ENCODE data around the gene KATNAL1.
"Not testable (repeated sequence)": the region's sequence is repeated elsewhere in the genome, so short reads cannot be mapped to it uniquely, and the experiment has no call there.

KATNAL1 gene

DNA sequence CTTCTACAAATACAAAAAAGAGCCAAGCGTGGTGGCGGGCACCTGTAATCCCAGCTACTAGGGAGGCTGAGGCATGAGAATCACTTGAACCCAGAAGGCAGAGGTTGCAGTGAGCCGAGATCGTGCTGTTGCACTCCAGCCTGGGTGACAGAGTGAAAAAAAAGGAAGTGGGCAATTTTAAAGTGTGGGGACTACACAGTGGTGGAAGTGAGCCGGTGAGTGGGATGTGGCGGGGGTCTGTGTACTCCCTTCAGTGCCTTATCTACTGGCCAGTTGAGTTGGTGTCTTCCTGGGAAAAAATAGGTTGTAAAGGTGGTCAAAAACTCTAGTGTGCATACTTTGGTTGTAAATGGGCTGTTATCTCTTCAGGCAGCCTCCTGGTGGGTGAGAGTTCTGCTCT lies 133.1 kb downstream of the KATNAL1 start:
- not testable (repeated sequence) for H3K9me3 ChIP-seq (ENCODE audit: insufficient read depth, low read depth, low read length); H3K27ac ChIP-seq (ENCODE audit: low read length); H3K4me3 ChIP-seq (ENCODE audit: low read length); H3K4me1 ChIP-seq (ENCODE audit: insufficient read depth, low read length); H3K9ac ChIP-seq (ENCODE audit: low read depth, low read length); H3K36me3 ChIP-seq (ENCODE audit: insufficient read depth, low read depth, low read length); H3K27me3 ChIP-seq (ENCODE audit: insufficient read depth, low read length)

DNA sequence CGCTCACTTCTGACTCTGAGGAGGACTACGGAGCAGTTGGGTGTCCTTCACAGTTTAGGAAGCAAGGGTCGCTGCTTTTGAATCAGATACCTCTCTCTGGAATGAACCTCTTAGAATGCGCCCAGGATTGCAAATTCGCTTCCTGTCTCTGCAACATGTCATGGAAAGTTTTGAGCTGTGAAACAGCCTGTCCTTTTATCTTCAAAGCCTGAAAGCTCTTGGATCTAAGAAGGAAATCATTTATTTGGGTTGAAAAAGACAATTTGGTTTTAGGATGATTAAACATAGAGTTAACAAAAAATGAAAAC lies 134.1 kb downstream of the KATNAL1 start:
- H3K4me1 ChIP-seq (ENCODE audit: insufficient read depth, low read length), result no peaks in the 10 kb centered on the region
- H3K9me3 ChIP-seq (ENCODE audit: insufficient read depth, low read depth, low read length), result no peaks in the 10 kb centered on the region
- H3K27ac ChIP-seq (ENCODE audit: low read length), result no peak overlapping the region
- no peaks in the 10 kb centered on the region for H3K36me3 ChIP-seq (ENCODE audit: insufficient read depth, low read depth, low read length)
- no peaks in the 10 kb centered on the region for H3K27me3 ChIP-seq (ENCODE audit: insufficient read depth, low read length)
- no peak overlapping the region for H3K4me3 ChIP-seq (ENCODE audit: low read length)
- H3K9ac ChIP-seq (ENCODE audit: low read depth, low read length), result no peak overlapping the region

DNA sequence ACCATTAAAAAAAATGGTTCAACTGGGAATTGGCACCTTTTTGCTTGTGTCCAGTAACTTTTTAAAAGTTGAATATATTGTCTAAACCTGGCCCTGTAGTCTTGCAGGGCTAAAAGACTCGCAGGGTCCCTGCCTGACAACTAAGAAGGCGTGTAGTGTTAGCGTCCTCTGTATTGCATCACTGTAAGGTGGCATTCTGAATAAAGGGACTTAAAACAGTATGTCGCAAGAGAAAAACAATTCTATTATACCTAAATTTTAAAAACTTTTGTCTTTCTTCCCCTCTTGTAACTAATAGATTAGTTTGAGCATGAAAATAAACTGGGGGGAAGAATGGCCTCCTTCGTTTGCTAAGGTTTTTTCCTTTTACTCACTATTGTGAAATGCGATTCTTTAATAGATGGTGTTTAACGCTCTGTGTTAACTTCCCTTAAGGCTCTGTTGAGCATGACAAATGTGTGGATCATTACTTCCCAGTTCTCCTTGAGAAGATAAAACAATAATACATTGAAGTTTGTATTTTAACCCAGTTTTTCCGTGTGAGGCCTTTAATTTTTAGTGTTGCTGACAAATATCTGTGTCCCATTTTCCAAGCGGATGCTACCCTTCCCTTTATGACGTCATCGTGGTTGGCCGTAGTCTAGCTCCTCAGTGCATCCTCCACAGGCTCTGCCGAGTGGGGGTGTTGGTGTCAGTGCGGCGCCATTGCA lies 134.6 kb downstream of the KATNAL1 start:
- H3K27me3 ChIP-seq (ENCODE audit: insufficient read depth, low read length), result no peaks in the 10 kb centered on the region
- H3K36me3 ChIP-seq (ENCODE audit: insufficient read depth, low read depth, low read length), result no peaks in the 10 kb centered on the region
- H3K9me3 ChIP-seq (ENCODE audit: insufficient read depth, low read depth, low read length), result no peaks in the 10 kb centered on the region
- H3K9ac ChIP-seq (ENCODE audit: low read depth, low read length), result no peak overlapping the region
- no peak overlapping the region for H3K27ac ChIP-seq (ENCODE audit: low read length)
- no peak overlapping the region for H3K4me3 ChIP-seq (ENCODE audit: low read length)
- no peaks in the 10 kb centered on the region for H3K4me1 ChIP-seq (ENCODE audit: insufficient read depth, low read length)

DNA sequence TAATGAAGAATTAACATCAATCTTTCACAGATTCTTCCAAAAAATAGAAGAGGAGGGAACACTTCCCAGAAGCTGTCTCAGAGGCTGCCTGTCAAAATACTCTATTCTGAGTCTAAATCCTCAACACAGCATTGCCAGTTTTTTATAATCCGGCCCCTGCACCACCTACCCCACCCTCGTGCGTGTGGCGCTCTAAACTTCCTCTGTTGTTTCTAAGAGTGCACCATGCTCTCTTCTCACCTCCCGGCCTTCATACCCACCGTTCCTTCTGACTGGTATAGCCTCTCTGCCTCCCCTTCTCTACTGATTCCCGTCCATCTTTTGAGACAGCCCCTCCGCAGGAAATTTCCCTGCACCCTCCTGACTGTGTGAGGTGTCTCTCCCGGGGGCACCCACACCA lies 136.8 kb downstream of the KATNAL1 start:
- no peak overlapping the region for H3K4me3 ChIP-seq (ENCODE audit: low read length)
- no peak overlapping the region for H3K27ac ChIP-seq (ENCODE audit: low read length)
- no peaks in the 10 kb centered on the region for H3K36me3 ChIP-seq (ENCODE audit: insufficient read depth, low read depth, low read length)
- H3K9ac ChIP-seq (ENCODE audit: low read depth, low read length), result no peak overlapping the region
- no peaks in the 10 kb centered on the region for H3K9me3 ChIP-seq (ENCODE audit: insufficient read depth, low read depth, low read length)
- no peaks in the 10 kb centered on the region for H3K27me3 ChIP-seq (ENCODE audit: insufficient read depth, low read length)
- H3K4me1 ChIP-seq (ENCODE audit: insufficient read depth, low read length), result peaks cover 2% of the 10 kb centered on the region; the same call in 1 of the 2 replicates

DNA sequence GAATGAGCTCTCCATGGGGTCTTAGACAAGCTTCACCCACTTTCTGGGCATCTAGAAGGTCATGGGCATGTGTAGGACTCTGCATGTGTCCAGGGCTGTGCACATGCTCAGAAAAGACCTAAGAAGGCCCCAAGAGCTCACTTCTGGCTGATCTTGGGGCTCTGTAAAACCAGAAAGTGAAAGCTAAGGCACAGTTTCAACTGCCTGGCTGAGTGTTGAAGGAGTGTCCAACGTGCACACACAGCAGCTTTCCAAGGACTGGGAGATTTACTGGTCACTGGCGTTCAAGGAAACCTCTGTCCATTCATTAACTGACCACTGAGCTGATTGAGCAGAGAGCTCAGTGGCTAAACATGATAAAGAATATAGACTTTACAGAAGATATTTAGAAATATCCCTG lies 137.9 kb downstream of the KATNAL1 start:
- no peak overlapping the region for H3K9ac ChIP-seq (ENCODE audit: low read depth, low read length)
- no peak overlapping the region for H3K4me3 ChIP-seq (ENCODE audit: low read length)
- H3K27me3 ChIP-seq (ENCODE audit: insufficient read depth, low read length), result no peaks in the 10 kb centered on the region
- peaks cover 8% of the 10 kb centered on the region; the same call in 1 of the 2 replicates for H3K4me1 ChIP-seq (ENCODE audit: insufficient read depth, low read length)
- no peaks in the 10 kb centered on the region for H3K36me3 ChIP-seq (ENCODE audit: insufficient read depth, low read depth, low read length)
- H3K9me3 ChIP-seq (ENCODE audit: insufficient read depth, low read depth, low read length), result no peaks in the 10 kb centered on the region
- no peak overlapping the region for H3K27ac ChIP-seq (ENCODE audit: low read length)

DNA sequence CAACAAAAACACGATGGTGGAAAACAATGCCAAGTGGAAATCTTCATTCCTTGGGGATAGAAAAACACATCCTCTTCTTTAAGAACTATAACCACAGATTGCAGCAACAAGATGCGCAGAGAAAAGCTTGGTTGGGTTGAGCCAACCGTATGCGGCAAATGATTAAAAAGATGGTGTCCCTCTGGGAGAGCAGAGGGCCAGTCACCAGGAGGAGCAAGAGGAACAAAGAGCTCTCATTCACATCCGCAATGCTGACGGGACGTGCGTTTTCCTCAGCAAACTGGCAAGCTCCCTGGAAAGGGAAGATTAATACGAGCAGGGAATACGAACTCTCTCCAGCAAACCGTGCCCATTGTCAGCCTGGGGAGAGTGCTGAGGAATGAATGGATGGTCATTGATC lies 141.6 kb downstream of the KATNAL1 start:
- no peak overlapping the region for H3K4me3 ChIP-seq (ENCODE audit: low read length)
- no peak overlapping the region for H3K9ac ChIP-seq (ENCODE audit: low read depth, low read length)
- no peaks in the 10 kb centered on the region; the same call in 1 of the 2 replicates for H3K9me3 ChIP-seq (ENCODE audit: insufficient read depth, low read depth, low read length)
- H3K36me3 ChIP-seq (ENCODE audit: insufficient read depth, low read depth, low read length), result no peaks in the 10 kb centered on the region
- no peak overlapping the region for H3K27ac ChIP-seq (ENCODE audit: low read length)
- no peaks in the 10 kb centered on the region for H3K27me3 ChIP-seq (ENCODE audit: insufficient read depth, low read length)
- H3K4me1 ChIP-seq (ENCODE audit: insufficient read depth, low read length), result peaks cover 8% of the 10 kb centered on the region; the same call in 1 of the 2 replicates

DNA sequence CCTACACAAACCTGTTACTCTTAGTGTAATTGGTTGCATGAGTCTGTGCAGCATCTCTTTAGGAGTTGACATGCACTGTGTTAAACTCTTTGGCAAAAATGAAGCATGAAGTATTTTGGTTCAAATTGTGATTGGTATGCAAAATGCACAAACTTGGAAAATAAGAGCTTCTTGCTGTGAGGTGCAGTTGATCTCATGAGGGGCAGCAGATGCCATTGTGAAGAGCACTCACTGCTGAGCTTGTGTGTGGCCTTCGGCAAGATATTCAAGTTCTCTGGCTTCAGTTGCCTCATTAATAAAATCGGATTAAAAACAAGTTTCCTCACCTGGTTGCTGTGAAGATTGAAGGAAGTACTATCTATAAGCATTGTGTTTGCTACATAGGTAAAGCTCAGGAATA lies 142.3 kb downstream of the KATNAL1 start:
- Histone ChIP-seq H3K36me3 (ENCODE audit: insufficient read depth, low read depth, low read length) (no peaks in the 10 kb centered on the region), H3K9me3 (ENCODE audit: insufficient read depth, low read depth, low read length) (no peaks in the 10 kb centered on the region; the same call in 1 of the 2 replicates), H3K4me3 (ENCODE audit: low read length) (no peak overlapping the region), H3K27ac (ENCODE audit: low read length) (no peak overlapping the region), H3K4me1 (ENCODE audit: insufficient read depth, low read length) (peaks cover 8% of the 10 kb centered on the region; the same call in 1 of the 2 replicates), H3K27me3 (ENCODE audit: insufficient read depth, low read length) (no peaks in the 10 kb centered on the region), H3K9ac (ENCODE audit: low read depth, low read length) (no peak overlapping the region)

DNA sequence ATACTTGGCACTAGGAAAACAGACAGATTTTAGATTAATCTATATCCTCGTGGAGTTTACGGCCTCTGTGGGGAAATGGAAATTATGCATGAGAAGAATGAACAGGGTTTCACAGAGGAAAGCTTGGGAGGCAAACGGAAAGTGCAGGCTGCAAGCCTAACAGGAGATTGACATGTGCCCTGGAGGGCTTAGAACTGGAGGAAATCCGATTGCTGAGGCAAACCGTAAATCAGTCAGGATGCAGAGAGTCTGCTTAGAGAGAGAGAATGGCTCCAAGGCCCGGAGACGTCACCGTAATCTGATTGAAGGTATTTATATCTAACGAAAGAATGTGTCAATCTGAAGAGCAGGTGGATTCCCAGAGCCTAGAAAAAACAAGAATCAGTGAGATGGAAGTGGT lies 143.2 kb downstream of the KATNAL1 start:
- Histone ChIP-seq H3K4me3 (ENCODE audit: low read length) (no peak overlapping the region), H3K36me3 (ENCODE audit: insufficient read depth, low read depth, low read length) (no peaks in the 10 kb centered on the region)

DNA sequence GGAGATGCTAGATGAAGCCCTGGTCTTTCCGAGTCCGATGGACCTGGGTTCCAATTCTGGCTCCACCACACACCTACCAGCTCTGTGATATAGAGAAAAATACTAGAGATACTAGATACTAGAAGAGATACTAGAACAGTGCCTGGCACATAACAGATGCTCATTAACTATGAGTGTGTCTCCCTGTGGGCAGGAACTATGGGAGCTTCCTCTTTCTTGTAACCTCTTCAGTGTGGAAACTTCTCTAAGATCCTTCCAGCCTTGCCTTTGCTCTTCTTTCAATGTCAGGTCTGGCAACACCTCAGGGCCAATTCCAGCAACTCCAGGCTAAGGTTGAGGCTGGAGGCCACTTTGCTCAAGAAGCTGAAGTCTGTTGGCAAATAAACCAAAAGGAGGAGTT lies 143.9 kb downstream of the KATNAL1 start:
- Histone ChIP-seq H3K9ac (ENCODE audit: low read depth, low read length) (no peak overlapping the region), H3K27me3 (ENCODE audit: insufficient read depth, low read length) (no peaks in the 10 kb centered on the region), H3K27ac (ENCODE audit: low read length) (no peak overlapping the region), H3K36me3 (ENCODE audit: insufficient read depth, low read depth, low read length) (no peaks in the 10 kb centered on the region), H3K4me3 (ENCODE audit: low read length) (no peak overlapping the region), H3K9me3 (ENCODE audit: insufficient read depth, low read depth, low read length) (no peaks in the 10 kb centered on the region; the same call in 1 of the 2 replicates), H3K4me1 (ENCODE audit: insufficient read depth, low read length) (peaks cover 8% of the 10 kb centered on the region; the same call in 1 of the 2 replicates)

More for the DNA sequence above, 143.2 kb downstream of the KATNAL1 start:
- Histone ChIP-seq H3K27ac (ENCODE audit: low read length) (no peak overlapping the region), H3K9ac (ENCODE audit: low read depth, low read length) (no peak overlapping the region), H3K27me3 (ENCODE audit: insufficient read depth, low read length) (no peaks in the 10 kb centered on the region), H3K4me1 (ENCODE audit: insufficient read depth, low read length) (peaks cover 8% of the 10 kb centered on the region; the same call in 1 of the 2 replicates), H3K9me3 (ENCODE audit: insufficient read depth, low read depth, low read length) (no peaks in the 10 kb centered on the region; the same call in 1 of the 2 replicates)

DNA sequence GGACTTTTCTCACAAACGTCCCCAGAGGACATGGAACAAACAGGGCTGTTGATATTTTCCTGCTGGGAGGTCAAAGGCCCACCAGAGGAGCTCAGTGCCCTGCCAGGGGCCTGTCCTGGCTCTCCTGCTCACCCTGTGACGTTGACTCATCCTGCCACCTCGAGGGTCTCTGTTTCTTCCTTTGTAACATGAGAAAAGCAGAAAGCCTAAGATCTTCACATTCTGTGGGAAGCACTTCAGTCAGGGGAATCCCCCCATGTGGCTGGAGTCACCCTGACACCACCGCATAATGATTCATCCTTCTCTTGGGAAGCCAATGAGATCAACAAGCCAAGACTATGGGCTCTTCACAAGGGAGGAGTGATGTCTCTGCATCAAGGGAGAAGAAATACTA lies 147.9 kb downstream of the KATNAL1 start:
- Histone ChIP-seq H3K9me3 (ENCODE audit: insufficient read depth, low read depth, low read length) (no peaks in the 10 kb centered on the region; the same call in 1 of the 2 replicates), H3K9ac (ENCODE audit: low read depth, low read length) (no peak overlapping the region), H3K4me3 (ENCODE audit: low read length) (no peak overlapping the region), H3K4me1 (ENCODE audit: insufficient read depth, low read length) (no peaks in the 10 kb centered on the region; the same call in 1 of the 2 replicates), H3K36me3 (ENCODE audit: insufficient read depth, low read depth, low read length) (no peaks in the 10 kb centered on the region), H3K27me3 (ENCODE audit: insufficient read depth, low read length) (no peaks in the 10 kb centered on the region), H3K27ac (ENCODE audit: low read length) (no peak overlapping the region)

DNA sequence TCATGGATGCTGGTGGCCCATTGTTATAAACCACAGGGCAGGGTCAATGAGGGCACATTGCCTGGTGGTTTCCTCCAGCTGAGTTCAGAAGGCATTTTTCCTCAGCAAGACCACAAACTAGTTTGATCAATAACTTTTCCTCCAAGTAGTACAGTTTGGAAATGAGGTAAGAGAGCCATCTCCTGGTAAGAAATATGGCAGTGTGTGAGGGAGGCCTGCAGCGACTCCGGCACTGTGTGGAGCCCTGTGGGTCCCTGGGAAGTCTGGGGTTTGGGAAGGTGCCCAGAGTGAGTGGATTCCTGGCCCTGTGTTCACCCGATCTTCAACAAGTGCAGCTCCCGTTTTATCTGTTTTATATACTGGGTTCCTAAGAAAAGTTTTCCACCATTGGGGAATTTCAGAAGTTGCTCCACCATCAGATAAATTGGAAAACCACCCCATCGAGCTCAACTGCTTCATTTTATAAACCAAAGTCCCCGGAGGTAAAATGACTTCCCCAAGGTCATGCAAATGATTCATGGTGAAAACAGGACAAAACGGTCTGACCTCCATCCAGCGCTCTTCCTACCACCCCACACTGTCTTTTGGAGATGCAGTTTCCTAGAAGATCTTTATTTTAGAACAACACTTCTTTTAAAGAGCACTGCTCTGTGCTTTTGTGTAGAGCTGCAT lies 148.4 kb downstream of the KATNAL1 start:
- no peak overlapping the region for H3K4me3 ChIP-seq (ENCODE audit: low read length)
- H3K27me3 ChIP-seq (ENCODE audit: insufficient read depth, low read length), result no peaks in the 10 kb centered on the region
- H3K9me3 ChIP-seq (ENCODE audit: insufficient read depth, low read depth, low read length), result no peaks in the 10 kb centered on the region; the same call in 1 of the 2 replicates
- no peak overlapping the region for H3K27ac ChIP-seq (ENCODE audit: low read length)
- H3K36me3 ChIP-seq (ENCODE audit: insufficient read depth, low read depth, low read length), result no peaks in the 10 kb centered on the region
- H3K4me1 ChIP-seq (ENCODE audit: insufficient read depth, low read length), result no peaks in the 10 kb centered on the region; the same call in 1 of the 2 replicates
- H3K9ac ChIP-seq (ENCODE audit: low read depth, low read length), result no peak overlapping the region

DNA sequence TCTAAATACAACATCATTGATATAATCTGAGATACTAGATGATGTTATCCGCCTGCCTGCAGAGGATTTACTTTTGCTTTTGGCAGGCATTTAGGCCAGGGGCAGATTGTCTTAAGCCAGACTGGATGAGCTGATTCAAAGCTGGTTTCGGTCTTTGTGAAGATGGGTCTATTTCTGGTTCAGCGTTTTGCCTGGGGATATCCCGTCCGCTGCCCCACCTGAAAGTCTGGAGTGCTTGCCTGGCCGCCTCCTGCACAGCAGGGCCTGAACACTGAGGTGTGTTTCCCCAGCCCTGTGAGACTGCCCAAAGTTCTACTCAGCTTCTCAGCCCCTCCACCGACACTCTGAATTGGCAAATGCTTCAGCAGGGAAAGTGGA lies 149.7 kb downstream of the KATNAL1 start:
- Histone ChIP-seq H3K36me3 (ENCODE audit: insufficient read depth, low read depth, low read length) (no peaks in the 10 kb centered on the region), H3K4me3 (ENCODE audit: low read length) (no peak overlapping the region), H3K9me3 (ENCODE audit: insufficient read depth, low read depth, low read length) (no peaks in the 10 kb centered on the region; the same call in 1 of the 2 replicates), H3K4me1 (ENCODE audit: insufficient read depth, low read length) (no peaks in the 10 kb centered on the region; the same call in 1 of the 2 replicates), H3K27ac (ENCODE audit: low read length) (no peak overlapping the region), H3K9ac (ENCODE audit: low read depth, low read length) (no peak overlapping the region), H3K27me3 (ENCODE audit: insufficient read depth, low read length) (no peaks in the 10 kb centered on the region)

All from iPS-20b (cell line).